NCI-H2196 (cell line): Measurements from ENCODE around the gene RPS6KA3.
"Not testable (repeated sequence)": the region's sequence is repeated elsewhere in the genome, so short reads cannot be mapped to it uniquely, and the experiment has no call there.

Experiments used
- DNase-seq: peaks from one replicate; lab custom pipeline; 2025; ENCODE audit not compliant: unreplicated experiment; lab: John Stamatoyannopoulos, UW

Gene RPS6KA3

GRCh38 chrX:20224814-20225487 is 41.8 kb downstream of the RPS6KA3 start:
- no peak for DNase-seq

GRCh38 chrX:20221902-20222301 is 44.8 kb downstream of the RPS6KA3 start:
- peak; percentile 4 for DNase-seq

- no peak for DNase-seq
These were observed 47.7 kb downstream of the RPS6KA3 start for GRCh38 chrX:20218836-20219505.

GRCh38 chrX:20217906-20218305 is 48.8 kb downstream of the RPS6KA3 start:
- DNase-seq = no peak

- peak; percentile 2 for DNase-seq
These were observed 49.4 kb downstream of the RPS6KA3 start for GRCh38 chrX:20217271-20217670.

GRCh38 chrX:20215565-20215964 is 51.1 kb downstream of the RPS6KA3 start:
- no peak for DNase-seq

- DNase-seq = no peak
These were observed 54.1 kb downstream of the RPS6KA3 start for GRCh38 chrX:20212486-20213089.

GRCh38 chrX:20211261-20211786 is 55.4 kb downstream of the RPS6KA3 start:
- DNase-seq = no peak

GRCh38 chrX:20205927-20206708 is 60.6 kb downstream of the RPS6KA3 start:
- DNase-seq = no peak

GRCh38 chrX:20204351-20204750 is 62.4 kb downstream of the RPS6KA3 start:
- no peak for DNase-seq

GRCh38 chrX:20197641-20198210 is 69.0 kb downstream of the RPS6KA3 start:
- no peak for DNase-seq

- DNase-seq = no peak
These were observed 77.5 kb downstream of the RPS6KA3 start for GRCh38 chrX:20189171-20189570.

GRCh38 chrX:20181598-20182329 is 84.9 kb downstream of the RPS6KA3 start:
- no peak for DNase-seq

GRCh38 chrX:20177093-20177492 is 89.6 kb downstream of the RPS6KA3 start:
- no peak for DNase-seq

GRCh38 chrX:20173856-20174255 is 92.9 kb downstream of the RPS6KA3 start:
- no peak for DNase-seq

- no peak for DNase-seq
These were observed 93.4 kb downstream of the RPS6KA3 start for GRCh38 chrX:20173313-20173712.

GRCh38 chrX:20171887-20172286 is 94.8 kb downstream of the RPS6KA3 start:
- no peak for DNase-seq

- not testable (repeated sequence) for DNase-seq
These were observed 104.2 kb downstream of the RPS6KA3 start for GRCh38 chrX:20162516-20162915.

GRCh38 chrX:20159797-20160385 is 106.8 kb downstream of the RPS6KA3 start:
- DNase-seq = no peak

GRCh38 chrX:20151689-20152088 is 115.0 kb downstream of the RPS6KA3 start:
- DNase-seq = no peak
